ENCODE measurements around the gene ZBTB7B. TPM values are rescaled to one million over a fixed set of nuclear protein-coding genes. Genes with fewer than 3 reads are reported as not detected.

Gene ZBTB7B
- total RNA-seq, 1 donor from 2014 or later: 44.1 TPM

DNA sequence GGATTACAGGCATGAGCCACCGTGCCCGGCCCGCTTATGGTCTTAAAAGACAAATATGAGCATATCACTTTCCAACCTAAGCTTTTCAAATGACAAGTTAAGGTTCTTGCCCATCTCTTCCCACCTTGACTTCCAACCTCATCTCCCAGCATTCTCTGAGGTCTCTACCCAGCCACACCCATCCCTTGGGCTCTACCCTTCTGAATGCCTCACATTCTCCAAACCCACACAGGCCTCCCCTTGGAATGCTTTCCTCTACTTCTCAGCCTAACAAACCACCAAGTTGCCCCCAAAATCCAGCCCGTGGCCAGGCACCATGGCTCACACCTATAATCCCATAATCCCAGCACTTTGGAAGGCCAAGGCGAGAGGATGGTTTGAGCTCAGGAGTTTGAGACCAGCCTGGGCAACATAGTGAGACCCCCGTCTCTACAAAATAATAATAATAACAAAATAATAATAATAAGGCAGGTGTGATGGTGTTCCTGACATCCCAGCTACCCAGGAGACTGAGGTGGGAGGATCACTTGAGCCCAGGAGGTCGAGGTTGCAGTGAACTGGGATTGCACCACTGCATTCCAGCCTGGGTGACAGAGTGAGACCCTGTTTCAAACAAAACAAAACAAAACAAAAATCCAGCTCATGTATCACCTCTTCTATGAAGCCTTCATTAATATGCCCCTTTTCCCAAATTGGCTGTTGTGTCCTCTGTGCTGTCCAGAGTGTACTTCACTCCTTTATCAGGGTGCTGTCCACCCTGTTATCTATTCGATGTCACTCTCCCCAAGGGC is 19.7 kb downstream of the ZBTB7B start:
- intact Hi-C loops (cut with DNase I): no loop called here
- ATAC-seq (ENCODE audit: poor library complexity) (no peak), DNase-seq (no peak)

DNA sequence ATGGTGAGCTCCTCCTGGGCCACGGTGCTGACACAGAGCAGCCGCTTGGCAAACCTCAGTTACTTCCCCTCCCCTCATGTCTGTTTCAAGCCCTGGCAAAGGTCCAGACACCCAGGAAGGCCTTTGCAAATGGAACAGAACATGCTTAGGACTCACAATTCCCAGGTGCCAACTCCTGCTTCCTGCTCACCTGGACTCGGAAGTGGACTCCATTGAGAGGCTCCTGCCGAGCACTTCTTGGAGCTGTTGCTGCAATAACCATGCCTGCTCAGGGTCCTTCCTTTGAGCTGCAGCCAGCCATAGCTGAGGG is 20.3 kb downstream of the ZBTB7B start:
- intact Hi-C loops (cut with DNase I): no loop called here
- DNase-seq: no peak
- ATAC-seq (ENCODE audit: poor library complexity): peak; percentile 54

DNA sequence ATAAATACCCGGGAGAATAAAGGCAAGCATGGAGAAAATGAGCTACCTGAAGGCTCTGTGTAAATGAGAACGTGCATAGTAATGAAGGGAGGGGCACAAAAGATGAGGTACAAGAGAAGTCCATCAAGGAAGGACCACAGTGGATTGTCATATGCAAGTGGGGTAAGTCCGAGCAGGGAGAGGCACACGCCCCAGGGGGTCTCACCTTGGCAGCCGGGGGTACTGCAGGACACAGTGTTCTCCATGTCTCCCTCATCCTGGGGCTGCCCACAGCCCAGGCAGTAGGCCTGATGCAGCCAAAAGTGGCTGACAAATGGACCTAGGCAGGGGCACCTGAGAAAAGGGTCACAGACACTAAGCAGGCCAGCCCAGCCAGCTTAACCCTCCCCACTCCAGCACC is 21.0 kb downstream of the ZBTB7B start:
- intact Hi-C loops (cut with DNase I): no loop called here
- ATAC-seq (ENCODE audit: poor library complexity) (no peak), DNase-seq (no peak)

DNA sequence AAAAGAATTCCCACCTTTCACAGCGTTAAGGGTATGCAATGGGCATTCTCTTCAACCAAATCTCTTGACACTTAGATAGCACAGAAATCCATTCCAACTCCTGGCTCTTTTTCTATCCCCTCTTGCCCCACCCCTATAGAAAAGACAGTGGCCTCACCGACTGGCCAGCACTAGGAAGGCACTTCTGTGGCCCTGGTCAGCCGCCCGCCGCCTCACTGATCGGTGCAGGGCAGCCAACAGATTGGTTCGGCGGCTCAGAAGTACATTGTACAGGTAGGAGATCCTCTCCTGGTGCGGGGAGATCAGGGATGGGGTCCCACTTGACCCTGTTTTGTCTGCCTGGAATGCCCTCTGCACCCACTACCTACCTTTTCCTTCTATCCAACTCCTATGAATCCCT is 21.7 kb downstream of the ZBTB7B start:
- intact Hi-C loops (cut with DNase I): no loop called here
- no peak for ATAC-seq (ENCODE audit: poor library complexity)
- DNase-seq: no peak

DNA sequence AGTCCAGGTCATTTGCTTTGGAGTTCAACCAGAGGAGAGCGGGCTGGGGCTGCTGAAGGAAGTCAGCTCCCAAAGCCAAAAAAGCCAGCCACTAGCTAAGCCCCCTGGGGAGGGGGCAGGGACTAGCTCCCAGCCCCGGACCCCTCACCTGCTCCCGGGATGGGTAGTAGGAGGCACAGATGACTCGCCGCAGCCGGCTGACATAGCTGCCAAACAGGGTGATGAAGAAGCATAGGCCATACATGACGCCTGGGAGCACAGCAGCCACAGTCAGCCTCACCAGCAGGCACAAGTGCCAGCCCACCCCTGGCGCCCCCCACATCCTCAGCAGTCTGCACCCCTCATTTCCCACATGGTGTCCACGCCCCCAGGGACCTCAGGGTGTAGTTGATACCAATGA is 23.6 kb downstream of the ZBTB7B start:
- DNase-seq (no peak), ATAC-seq (ENCODE audit: poor library complexity) (no peak)
- intact Hi-C loops (cut with DNase I): no loop called here

DNA sequence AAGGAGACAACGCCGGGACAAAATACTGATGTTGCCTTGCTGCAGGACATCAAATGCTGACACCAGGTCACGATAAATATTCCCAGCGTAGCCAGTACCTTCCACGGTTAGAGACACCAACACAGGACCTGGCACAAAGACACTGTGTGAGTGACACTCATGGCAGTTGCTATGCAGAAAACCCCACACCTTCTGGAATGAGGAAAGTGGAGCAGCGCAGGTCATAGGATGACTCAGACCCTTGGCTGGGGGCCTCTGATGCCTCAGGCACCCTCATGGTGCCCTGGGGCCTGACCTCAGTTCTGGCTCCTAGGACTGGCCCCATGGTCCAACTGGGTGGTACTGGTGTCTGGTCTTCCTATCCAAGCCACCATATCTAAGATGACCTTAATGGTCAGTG is 24.0 kb downstream of the ZBTB7B start:
- intact Hi-C loops (cut with DNase I): no loop called here
- ATAC-seq (ENCODE audit: poor library complexity): no peak
- no peak for DNase-seq

DNA sequence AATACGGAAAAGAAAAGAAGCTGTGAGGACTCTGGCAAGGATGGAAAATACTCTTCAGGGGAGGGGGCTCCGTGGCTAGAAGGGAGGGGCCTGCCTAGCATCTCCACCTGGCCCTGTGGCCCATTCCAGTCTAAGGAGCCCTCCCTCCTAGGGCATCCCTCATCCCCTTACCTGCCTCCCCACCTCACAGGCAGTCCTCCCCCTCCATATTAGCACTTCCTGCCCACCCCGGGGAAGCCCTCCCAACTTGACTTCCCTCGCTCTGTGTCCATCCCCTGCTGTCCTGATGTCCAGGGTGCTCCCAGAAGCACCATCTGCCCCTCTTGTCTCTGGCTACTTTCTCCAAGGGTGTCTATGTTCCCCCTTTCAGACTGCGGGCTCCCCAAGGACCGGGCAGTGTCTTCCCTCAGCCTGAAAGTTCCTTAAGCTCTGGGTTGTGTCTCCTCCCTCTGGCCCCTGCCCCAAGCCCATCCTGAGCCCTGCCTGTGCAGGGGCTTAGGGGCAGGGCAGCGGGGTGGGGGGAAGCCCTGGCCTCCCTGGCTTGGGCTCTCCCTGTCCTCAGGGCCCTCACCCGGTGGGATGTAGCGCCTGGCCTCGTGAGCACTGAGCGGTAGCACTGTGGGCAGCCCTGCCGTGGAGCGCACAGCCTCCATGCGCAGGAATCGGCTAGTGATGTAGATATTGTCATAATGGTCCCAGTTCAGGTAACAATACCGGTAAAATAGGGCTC is 27.1 kb downstream of the ZBTB7B start:
- intact Hi-C loops (cut with DNase I): no loop called here
- DNase-seq (no peak), ATAC-seq (ENCODE audit: poor library complexity) (no peak)

DNA sequence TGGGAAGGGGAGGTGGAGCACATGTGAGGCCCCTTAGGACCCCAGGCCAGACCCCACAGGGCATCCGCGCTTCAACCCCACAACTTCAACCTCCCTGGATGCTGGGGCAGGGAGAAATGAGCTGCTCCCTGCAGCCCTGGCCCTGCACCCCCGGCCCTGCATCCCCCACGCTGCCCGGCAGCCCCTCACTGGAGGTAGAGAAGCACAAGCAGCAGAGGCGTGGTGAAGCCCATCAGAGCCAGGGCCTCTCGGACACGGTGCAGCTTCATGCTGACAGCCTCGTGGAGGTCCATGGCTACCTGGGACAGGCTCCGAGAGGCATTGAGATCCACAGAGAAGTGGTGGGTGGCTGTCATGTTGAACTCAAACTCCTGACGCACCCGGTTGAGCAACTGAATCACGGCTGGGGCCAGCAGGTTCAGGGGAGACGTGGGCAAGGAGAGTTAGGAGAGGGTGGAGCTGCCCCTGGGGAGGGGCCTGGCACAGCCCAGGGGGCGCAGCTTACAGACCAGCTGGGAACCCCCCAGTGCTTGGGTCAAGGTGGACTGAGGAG is 27.7 kb downstream of the ZBTB7B start:
- intact Hi-C loops (cut with DNase I): no loop called here
- DNase-seq: no peak
- no peak for ATAC-seq (ENCODE audit: poor library complexity)

DNA sequence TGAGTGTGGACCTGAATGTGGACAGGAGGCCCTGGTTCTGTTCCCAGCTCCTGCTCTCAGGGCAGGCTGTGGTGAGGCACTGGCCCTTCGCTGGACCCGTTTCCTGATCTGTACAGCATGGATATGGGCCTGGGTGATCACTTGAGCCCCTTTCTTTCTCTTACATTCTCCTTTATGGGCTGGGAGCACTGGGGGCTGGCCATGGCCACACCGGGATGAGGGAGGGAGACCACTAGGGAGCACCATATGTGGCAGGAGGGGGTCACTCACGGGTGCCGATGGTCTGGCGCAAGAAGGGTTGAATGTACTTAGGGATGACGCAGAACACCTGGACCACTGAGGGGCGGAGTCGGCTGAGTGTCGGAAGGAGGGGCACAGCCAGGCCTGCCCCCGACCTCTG is 28.3 kb downstream of the ZBTB7B start:
- DNase-seq (no peak), ATAC-seq (ENCODE audit: poor library complexity) (no peak)
- intact Hi-C loops (cut with DNase I): no loop called here

DNA sequence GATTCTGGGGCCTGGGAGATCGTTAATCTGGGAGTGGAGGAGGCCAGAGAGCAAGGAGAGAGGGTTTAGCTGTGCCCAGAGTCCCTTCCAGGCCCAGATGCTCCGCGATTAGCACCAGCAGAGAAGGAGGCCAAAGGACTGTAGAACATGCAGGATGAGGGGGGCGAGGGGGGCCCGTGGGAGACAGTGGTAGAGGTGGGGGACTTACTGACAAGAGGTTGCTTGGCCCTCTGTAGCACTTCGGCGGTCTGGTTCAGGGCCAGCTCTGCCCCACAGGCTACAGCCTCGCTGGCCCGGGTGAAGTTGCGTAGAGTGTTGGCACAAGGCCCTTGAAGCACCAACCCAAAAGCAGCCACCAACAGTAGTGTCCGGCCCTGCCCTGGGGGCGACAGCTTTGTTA is 30.3 kb downstream of the ZBTB7B start:
- no peak for ATAC-seq (ENCODE audit: poor library complexity)
- no peak for DNase-seq
- intact Hi-C loops (cut with DNase I): no loop called here

DNA sequence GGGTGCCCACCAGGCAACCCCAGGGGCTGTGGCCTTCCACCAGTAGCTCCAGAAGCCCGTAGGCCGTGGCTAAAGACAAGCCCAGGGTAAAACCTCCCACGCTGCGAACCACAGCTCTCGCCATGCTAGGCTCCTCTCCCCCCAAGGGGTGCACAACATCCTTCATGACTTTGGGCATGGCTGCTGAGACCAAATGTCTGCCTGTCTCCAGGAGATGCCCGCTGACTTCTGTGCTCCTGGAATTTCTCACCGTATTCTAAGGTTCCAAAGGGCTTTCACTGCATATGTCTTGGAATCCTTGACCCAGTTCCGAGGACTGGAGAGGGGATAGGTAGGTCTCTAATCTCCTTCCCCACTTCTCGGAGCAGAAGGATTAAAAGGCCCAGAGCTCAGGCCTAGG is 30.9 kb downstream of the ZBTB7B start, which contains the start of the genes DCST1 and DCST2:
TSS of gene DCST1 (plus strand) at position 301 of the 400 bp plus-strand sequence. CDS start 213 bp downstream, outside the sequence.
TSS of gene DCST2 (minus strand) at position 258 of the 400 bp plus-strand sequence. CDS start at position 178, 80 bp downstream.
- intact Hi-C loops (cut with DNase I): no loop called here
- ATAC-seq (ENCODE audit: poor library complexity): no peak
- DNase-seq: no peak

DNA sequence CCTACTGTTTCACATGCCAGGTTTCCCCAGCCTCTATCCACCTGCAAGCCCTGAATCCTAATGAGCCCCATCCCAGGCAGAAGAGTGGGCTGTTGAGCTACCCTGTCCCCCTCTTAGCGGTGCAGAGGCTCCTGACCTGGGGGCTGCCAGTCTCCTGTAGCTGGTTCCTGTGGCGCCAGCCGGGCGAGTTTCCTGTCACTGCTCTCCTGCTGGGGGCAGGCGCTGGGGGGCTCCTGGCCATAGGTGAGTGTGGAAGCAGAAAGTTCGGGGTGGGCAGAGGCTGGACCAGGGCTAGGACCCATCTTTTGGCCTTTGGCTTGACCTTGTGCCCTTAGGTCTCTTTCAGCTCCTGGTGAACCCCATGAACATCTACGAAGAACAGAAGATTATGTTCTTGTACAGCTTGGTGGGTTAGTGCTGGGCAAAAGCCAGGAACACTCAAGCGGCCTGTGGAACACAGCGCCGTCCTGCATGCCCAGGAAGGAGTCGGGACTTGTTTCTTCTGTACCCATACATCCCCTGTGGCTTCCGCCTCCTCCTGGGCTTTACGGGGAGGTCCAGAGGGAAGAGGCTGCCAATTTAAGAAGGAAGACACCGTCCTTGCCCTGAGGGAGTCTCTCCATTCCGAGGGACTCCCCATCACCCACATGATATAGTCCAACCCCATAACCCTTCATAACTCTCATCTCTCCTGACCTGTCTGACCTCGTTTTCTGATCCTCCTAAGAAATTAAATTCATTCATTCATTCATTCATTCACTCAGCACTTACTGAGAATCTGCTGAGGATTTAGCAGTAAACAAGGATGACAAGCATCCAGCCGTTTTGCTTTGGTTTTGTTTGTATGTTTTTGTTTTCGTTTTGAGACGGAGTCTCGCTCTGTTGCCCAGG is 32.0 kb downstream of the ZBTB7B start:
- intact Hi-C loops (cut with DNase I): no loop called here
- DNase-seq (no peak), ATAC-seq (ENCODE audit: poor library complexity) (no peak)

DNA sequence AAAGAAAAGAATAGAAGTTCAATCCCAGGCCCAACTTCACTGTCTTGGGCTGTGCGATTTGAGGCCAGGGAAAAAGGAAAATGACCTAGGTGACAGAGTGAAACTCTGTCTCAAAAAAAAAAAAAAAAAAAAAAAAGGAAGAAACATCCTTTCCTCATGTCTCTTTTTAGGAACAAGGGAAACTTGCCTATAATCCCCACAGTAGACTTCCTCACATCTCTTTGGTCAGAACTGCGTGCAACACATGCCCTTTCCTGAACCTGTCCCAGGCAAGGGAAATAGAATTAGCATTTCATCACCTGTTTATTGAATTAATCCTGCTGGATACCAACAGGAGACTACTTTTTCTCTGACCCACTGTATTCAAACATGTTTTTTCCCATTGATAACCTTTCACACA is 33.3 kb downstream of the ZBTB7B start:
- intact Hi-C loops (cut with DNase I): no loop called here
- no peak for ATAC-seq (ENCODE audit: poor library complexity)
- DNase-seq: no peak

DNA sequence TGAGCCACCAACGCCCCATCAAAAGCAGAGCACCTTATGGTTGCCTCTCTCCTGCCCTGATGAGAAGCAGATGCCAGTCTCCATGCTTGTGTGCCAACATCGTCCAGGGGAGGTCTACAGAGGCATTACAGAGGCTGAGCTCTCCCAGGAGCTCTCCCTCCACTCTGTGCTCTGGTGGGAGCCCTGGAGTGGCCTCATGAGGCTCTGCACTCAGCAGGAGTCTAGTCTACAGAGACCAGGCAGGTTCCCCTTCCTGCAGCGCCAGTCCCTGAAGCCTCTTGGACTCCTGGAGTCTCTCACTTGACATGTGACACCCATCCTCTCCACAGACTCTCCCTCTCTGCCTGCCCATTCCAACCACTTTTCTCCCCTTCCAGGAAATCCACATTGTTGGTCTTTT is 34.4 kb downstream of the ZBTB7B start:
- DNase-seq (no peak), ATAC-seq (ENCODE audit: poor library complexity) (no peak)
- intact Hi-C loops (cut with DNase I): no loop called here

DNA sequence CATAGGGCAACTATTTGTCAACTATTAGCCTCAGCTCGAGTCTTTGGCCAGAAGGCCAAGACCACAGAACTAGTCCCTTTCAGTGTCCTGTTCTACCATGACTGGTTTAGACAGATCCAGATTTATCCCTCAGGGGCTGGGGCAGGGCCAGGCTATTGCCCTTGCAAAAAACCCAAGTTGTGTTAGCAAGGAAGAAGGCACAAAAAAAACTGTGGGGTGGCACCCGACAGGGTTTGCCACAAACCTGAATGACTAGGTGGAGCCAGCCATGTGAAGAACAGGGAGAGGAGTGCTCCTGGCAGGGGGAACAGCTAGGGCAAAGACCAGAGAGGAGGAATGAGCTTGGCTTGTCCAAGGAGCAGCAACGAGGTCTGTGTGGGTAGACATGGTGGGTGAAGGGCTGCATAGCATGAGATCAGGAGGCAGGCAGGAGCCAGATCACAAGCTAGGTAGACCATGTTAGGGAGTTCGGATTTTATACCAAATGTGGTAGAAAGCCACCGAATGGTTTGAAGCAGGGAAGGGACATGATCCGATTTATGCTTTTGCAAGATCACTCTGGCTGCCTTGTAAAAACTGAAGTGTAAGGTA is 35.3 kb downstream of the ZBTB7B start:
- no peak for ATAC-seq (ENCODE audit: poor library complexity)
- intact Hi-C loops (cut with DNase I): no loop called here
- no peak for DNase-seq

DNA sequence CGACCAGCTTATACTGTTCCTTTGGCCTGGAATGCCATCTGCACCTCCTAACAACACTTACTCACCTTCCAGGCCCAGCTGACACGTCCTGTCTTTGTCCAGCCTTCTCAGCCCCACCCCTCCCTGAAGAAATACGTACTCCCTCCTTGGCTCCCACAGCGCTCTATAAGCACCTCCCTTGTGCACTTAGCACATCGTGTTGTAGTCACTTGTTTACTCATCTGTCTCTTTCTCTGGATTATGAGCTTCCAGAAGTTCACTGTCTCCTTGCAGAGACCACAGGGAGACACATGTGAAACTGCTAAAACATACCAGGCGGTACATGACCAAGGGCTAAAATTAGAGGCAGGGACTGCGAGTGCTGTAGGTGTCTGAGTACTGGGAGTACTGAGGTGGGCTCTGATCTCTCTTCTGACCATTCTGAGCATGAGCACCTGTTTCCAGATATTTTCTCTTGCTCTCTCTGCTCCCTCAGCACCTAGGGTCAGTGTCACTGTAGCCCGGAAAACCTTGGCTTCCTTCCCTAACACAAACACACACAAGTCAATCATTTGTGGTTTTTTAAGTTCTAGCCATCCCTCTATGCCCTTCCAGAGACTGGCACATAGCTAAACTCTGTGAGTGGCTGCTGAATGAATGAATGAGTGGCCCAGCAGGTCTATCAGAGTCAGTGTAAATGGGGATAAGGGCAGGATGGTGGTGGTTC is 36.2 kb downstream of the ZBTB7B start:
- intact Hi-C loops (cut with DNase I): no loop called here
- ATAC-seq (ENCODE audit: poor library complexity) (peak; percentile 19), DNase-seq (no peak)

DNA sequence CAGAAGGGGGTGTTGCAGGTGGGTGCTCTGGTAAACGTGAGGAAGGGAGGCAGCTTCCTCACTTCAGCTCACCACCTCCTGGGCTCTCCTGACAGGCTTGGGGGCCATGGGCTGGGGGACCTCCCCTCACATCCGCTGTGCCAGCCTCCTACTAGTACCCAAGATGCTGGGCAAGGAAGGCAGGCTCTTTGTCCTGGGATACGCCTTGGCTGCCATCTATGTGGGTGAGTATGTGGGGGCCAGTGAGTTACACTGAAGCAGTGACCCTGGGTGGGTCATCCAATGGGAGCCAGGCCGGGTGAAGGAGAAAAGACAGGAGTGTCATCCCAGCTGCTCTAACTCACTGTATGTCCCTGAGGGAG is 36.7 kb downstream of the ZBTB7B start:
- DNase-seq: no peak
- intact Hi-C loops (cut with DNase I): no loop called here
- no peak for ATAC-seq (ENCODE audit: poor library complexity)

DNA sequence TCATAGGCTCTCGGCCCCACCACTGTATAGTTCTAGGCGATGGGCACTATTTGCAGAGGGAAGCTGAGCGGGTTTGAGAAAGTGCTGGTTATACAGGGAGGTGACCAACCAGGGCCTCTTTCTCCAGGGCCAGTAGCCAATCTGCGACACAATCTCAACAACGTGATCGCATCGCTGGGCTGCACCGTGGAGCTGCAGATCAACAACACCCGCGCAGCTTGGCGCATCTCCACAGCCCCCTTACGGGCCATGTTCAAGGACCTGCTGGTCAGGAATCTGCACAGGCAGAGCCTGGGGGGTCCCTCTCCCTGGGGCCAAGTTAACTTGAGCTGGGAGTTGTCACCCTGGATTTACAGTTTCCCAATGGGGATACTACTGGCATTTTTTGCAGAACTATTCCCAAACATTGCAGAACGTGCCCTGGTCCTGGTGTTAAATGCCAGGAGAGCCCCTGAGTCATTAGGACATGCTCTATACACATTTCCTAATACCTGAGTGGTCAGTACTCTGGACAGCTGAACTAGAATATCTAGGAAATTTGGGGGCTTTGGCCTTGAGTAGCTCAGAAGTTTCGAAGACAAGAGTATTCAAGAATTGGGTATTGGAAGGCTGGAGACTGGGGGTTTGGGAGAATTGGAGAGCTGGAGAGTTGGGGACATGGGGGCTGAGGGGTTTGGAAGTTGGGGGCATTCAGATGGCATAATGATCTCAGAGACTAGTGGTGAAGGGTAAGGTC is 37.9 kb downstream of the ZBTB7B start:
- DNase-seq (no peak), ATAC-seq (ENCODE audit: poor library complexity) (no peak)
- intact Hi-C loops (cut with DNase I): no loop called here
